ENCODE results near the gene TCF7.

TCF7 gene

GRCh38 chr5:134195666-134196065 lies 81.2 kb downstream of the TCF7 start:
- H3K9me3 ChIP-seq (ENCODE audit: control insufficient read depth, low read length) = no peaks in the 10 kb centered on the region
- H3K4me1 ChIP-seq (ENCODE audit: control insufficient read depth, insufficient read depth, low read length, poor library complexity, severe bottlenecking) = no peaks in the 10 kb centered on the region
- H3K36me3 ChIP-seq (ENCODE audit: control insufficient read depth, insufficient read depth, low read length) = peaks cover 64% of the 10 kb centered on the region
- H3K27ac ChIP-seq (ENCODE audit: low read depth, low read length, severe bottlenecking) = no peak overlapping the region
- 67 to 78% methylated on average over 3 to 5 of the region's 5 CpGs for WGBS, 2 experiments (ENCODE audit: insufficient coverage in 2 of 2)
- no peak overlapping the region for H3K4me3 ChIP-seq (ENCODE audit: extremely low read depth, insufficient read depth, low read length, poor library complexity, severe bottlenecking)
